GM19455 (cell line): ENCODE results near the gene TTLL4.
"Not testable (repeated sequence)": the region's sequence is repeated elsewhere in the genome, so short reads cannot be mapped to it uniquely, and the experiment has no call there.

Experiments used
- ATAC-seq: cut with Tn5 transposase; IDR thresholded peaks from one replicate; pipeline ENCODE4 v1.9.1; 2021; ENCODE audit not compliant: unreplicated experiment

TTLL4 gene, protein sequence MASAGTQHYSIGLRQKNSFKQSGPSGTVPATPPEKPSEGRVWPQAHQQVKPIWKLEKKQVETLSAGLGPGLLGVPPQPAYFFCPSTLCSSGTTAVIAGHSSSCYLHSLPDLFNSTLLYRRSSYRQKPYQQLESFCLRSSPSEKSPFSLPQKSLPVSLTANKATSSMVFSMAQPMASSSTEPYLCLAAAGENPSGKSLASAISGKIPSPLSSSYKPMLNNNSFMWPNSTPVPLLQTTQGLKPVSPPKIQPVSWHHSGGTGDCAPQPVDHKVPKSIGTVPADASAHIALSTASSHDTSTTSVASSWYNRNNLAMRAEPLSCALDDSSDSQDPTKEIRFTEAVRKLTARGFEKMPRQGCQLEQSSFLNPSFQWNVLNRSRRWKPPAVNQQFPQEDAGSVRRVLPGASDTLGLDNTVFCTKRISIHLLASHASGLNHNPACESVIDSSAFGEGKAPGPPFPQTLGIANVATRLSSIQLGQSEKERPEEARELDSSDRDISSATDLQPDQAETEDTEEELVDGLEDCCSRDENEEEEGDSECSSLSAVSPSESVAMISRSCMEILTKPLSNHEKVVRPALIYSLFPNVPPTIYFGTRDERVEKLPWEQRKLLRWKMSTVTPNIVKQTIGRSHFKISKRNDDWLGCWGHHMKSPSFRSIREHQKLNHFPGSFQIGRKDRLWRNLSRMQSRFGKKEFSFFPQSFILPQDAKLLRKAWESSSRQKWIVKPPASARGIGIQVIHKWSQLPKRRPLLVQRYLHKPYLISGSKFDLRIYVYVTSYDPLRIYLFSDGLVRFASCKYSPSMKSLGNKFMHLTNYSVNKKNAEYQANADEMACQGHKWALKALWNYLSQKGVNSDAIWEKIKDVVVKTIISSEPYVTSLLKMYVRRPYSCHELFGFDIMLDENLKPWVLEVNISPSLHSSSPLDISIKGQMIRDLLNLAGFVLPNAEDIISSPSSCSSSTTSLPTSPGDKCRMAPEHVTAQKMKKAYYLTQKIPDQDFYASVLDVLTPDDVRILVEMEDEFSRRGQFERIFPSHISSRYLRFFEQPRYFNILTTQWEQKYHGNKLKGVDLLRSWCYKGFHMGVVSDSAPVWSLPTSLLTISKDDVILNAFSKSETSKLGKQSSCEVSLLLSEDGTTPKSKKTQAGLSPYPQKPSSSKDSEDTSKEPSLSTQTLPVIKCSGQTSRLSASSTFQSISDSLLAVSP

GRCh38 chr2:218710687-218711549 is at the start of gene TTLL4:
TTLL4 (plus strand) TSS chr2:218710835; CDS start chr2:218737677, 26,842 bp downstream.
- peak; percentile 88 for ATAC-seq

DNA sequence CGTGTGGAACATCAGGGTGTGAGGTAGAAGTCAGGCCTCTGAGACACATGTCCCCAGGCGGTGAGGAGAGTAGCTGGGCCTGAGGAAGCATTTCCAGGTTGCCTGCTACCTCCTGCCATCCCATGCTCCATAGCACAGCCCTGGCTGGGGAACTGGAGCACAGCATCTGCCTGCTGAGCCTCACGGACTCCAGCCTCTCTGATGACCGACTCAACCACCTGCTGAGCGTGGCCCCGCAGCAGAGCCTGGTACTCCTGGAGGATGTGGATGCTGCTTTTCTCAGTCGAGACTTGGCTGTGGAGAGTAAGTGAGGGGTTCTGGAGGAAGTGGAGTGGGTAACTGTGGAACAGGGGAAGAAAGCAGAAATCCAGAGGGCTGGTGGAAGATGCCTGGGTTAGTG is 48.3 kb upstream of the TTLL4 start:
- ATAC-seq: no peak

DNA sequence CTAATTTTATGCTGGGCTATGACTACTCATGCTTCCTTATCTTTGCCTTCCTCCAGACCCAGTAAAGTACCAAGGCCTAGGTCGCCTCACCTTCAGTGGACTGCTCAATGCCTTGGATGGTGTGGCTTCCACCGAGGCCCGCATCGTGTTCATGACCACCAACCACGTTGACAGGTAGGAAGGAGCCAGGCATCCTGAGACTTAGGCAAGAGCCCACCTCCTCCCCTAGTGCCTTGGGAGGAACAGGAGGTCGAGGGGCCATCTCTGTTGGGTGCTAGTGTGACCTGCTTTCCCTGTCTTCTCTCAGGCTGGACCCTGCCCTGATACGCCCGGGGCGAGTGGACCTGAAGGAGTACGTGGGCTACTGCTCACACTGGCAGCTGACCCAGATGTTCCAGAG is 47.8 kb upstream of the TTLL4 start:
- ATAC-seq: no peak

- ATAC-seq: no peak
These were observed 46.7 kb upstream of the TTLL4 start for GRCh38 chr2:218663901-218664300.

DNA sequence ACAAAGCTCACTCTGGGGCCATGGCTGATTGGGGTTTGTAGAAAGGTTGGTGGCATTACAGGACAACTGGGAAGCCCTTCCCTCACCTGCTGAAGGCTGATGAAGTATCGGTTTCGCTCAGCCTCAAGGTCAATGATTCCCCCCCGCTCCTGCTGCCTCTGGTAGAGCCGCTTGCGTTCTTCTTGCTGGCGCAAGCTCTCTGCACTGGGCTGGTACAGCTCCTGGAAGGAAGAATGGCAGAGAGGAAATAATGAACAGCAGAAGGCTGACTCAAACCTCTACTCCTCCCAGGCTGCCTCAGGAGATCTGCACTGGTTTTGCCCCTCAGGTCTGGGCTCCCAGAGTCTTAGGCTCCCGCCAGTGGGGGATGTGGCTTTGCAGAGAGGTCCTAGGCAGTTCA is 46.0 kb upstream of the TTLL4 start:
- ATAC-seq: no peak

DNA sequence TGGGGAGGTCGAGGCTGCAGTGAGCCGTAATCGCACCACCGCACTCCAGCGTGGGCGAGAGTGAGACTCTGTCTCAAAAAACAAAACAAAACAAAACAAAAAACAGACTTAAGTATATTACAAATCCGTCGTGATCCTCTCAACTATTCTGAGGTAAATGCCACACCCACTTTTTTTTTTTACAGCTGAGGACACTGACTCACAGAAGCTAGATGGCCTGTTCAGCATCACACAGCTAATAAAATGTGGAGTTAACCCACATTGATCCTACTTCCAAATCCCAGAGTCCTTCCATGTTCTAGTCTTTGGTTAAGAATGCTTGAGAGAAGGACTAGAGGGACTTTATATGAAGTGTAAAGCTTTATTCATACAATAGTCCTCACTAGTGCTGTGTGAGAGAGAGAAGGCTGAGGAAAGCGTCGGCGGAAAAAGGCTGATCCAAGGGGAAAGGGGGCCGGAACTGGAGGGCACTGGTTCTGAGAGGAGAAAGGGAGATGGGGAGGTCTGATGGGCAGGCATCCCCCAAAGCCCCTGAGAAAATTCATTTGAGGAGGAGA is 39.5 kb upstream of the TTLL4 start:
- ATAC-seq: no peak

- peak; percentile 99 for ATAC-seq
These were observed 38.7 kb upstream of the TTLL4 start, which contains the start of the genes RNF25 and STK36 for GRCh38 chr2:218671654-218672566. RNF25 (minus strand) TSS chr2:218672002; CDS start chr2:218671970, 32 bp downstream. STK36 (plus strand) TSS chr2:218672086; CDS start chr2:218672830, 744 bp downstream.

GRCh38 chr2:218679119-218679518 is 31.5 kb upstream of the TTLL4 start:
- ATAC-seq: no peak

GRCh38 chr2:218680061-218680460 is 30.6 kb upstream of the TTLL4 start:
- ATAC-seq: no peak

DNA sequence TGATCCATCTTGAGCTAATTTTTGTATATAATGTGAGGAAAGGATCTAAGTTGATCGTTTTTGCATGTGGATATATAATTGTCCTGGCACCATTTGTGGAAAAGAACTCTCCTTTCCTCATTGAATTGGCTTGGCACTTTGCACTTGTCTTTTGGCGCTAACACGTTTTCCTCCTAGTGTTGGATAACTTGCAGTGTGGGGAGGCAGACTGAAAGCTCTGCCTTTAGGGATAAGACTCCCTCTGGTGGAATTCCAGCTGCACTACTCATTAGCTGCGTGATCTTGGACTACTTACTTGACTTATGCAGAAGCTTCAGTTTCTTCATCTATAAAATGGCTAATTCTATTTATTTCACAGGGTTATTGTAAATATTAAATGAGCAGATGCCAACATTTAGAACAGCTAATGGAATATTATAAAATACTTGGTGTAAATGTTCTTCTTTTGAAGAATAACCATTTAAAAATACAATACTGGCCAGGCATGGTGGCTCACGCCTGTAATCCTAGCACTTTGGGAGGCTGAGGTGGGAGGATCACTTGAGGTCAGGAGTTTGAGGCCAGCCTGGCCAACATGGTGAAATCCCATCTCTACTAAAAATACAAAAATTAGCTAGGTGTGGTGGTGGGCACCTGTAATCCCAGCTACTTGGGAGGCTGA is 23.1 kb upstream of the TTLL4 start:
- not testable (repeated sequence) for ATAC-seq

- no peak for ATAC-seq
These were observed 19.4 kb upstream of the TTLL4 start for GRCh38 chr2:218691234-218691633.

DNA sequence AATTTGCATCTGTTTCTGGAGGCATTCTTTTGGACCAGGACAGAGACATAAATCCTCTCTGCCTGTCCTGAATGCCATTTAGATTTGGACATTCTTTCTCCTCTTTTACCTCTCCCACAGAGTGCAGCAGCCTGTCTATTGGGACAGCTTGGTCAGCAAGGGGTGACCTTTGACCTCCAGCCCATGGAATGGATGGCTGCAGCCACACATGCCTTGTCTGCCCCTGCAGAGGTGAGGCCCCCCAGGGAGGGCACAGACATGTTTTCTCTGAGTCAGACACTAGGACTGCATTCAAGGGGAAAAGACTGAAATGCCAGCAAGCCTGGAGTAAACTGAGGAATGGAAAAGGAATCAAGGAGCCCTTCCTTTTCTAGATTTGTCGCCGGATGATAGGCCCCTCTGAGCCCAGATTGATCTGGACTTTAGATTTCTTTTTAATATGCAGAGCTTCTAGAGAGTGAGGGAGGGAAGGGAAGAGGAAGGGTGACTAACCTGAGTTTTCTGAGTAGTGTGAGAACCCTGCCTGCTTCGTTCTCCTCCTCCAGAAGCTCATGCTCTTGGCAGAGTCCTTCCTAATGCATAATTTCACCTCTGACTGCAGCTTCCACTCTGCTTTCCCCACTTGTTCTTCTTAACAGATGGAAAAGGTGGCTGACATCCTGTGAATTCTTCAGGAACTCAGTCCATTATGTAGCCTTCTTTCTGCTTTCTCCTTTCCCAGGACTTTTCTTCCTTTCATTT is 16.1 kb upstream of the TTLL4 start:
- no peak for ATAC-seq

DNA sequence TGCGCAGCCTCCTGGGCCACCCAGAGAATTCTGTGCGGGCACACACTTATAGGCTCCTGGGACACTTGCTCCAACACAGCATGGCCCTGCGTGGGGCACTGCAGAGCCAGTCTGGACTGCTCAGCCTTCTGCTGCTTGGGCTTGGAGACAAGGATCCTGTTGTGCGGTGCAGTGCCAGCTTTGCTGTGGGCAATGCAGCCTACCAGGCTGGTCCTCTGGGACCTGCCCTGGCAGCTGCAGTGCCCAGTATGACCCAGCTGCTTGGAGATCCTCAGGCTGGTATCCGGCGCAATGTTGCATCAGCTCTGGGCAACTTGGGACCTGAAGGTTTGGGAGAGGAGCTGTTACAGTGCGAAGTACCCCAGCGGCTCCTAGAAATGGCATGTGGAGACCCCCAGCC is 11.8 kb upstream of the TTLL4 start:
- ATAC-seq: no peak

GRCh38 chr2:218701806-218702205 is 8.8 kb upstream of the TTLL4 start:
- ATAC-seq: no peak

DNA sequence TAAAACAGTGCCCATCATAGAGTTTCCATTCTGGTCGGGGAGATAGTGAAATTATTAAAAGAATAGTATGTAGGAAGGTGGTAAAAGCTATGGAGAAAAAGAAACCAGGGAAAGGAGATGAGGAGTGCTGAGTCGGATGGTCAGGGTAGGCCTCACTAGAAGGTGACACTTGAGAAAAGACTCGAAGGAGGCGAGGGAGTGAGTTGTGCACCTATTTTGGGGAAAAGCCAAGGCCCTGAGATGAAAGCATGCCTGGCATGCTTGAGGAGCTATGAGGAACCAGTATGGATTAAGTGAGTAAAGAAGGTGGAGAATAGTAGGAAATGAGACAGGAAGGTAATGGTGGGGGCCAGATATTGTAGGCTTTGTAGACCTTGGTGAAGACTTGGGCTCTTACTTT is 7.3 kb upstream of the TTLL4 start:
- no peak for ATAC-seq

DNA sequence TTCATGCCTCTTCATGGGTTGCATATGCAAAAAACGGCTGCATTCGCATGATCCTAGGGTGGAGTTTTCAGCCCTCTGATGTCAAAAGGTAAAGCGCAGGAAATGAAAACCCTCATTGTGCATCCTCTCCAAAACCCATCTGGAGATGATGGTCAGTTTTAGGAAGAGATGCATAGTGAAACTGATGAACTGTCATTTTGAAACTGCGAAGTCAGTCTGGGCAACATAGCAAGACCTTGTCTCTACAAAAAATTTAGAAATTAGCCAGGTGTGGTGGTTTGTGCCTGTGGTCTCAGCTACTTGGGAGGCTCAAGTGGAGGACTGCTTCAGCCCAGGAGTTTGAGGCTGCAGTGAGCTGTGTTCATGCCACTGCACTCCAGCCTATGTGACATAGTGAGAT is 2.5 kb upstream of the TTLL4 start:
- ATAC-seq: peak; percentile 36

DNA sequence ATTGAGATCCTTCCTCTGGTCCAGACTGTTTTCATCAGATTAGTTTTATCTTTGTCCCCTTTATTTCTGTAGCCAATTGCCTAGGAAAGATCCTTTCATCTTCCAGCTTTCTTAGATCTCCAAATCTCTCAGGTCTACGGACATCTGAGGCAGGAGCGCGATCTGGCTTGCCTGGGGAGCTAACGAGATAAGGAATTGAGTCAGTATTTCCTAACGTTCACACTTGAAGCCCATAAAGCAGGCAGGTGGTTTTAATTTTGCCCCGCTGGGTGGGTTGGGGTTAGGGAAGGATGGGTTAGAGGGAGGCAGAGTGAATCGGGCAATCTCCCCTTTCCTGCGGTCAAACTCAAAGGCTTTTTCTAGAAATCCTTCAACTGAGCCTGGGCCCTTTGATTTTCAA is 727 bp upstream of the TTLL4 start:
- no peak for ATAC-seq

- ATAC-seq: no peak
These were observed 325 bp upstream of the TTLL4 start for GRCh38 chr2:218710334-218710686.
